ENCODE measurements around the gene GNAT1. TPM values are rescaled to one million over a fixed set of nuclear protein-coding genes. Genes with fewer than 3 reads are reported as not detected.
A peak's percentile ranks its signal among the peaks of the same experiment; 100 is the strongest.

Gene GNAT1
- total RNA-seq, 1 donor from 2014 or later, result 4.7 TPM

- Histone ChIP-seq H3K4me1 (peaks cover 10 to 15% of the 10 kb centered on the region in 2 donors), H3K9me3 (no peaks in the 10 kb centered on the region), H3K27me3 (peaks cover 18% of the 10 kb centered on the region), H3K27ac (no peak overlapping the region), H3K36me3 (no peaks in the 10 kb centered on the region), H3K4me3 (peak overlapping the region in 1 of 2 donors; percentile 39)
- no peak for DNase-seq (ENCODE audit: low spot score in 2 of 2)
- no peak for TF ChIP-seq CTCF (IDR thresholded peaks at IDR 0.05)
- intact Hi-C loops (cut with DNase I), result loop anchor here (1.0 kb wide), 2 partner anchors 33 to 80 kb away; no protein-coding TSS in a partner anchor
Measured at GRCh38 chr3:50193746-50194127, 2.3 kb downstream of the GNAT1 start.

GRCh38 chr3:50194128-50194902 is 2.9 kb downstream of the GNAT1 start:
- peak; percentile 71 to 94 (median 86) for TF ChIP-seq CTCF (IDR thresholded peaks at IDR 0.05)
- H3K27me3 ChIP-seq, result peaks cover 18% of the 10 kb centered on the region
- H3K4me1 ChIP-seq, result peaks cover 10 to 15% of the 10 kb centered on the region in 2 donors
- H3K27ac ChIP-seq, result no peak overlapping the region
- H3K9me3 ChIP-seq, result no peaks in the 10 kb centered on the region
- H3K36me3 ChIP-seq, result no peaks in the 10 kb centered on the region
- DNase-seq (ENCODE audit: low spot score in 2 of 2), result peak in 1 of 2 donors; percentile 75
- peak overlapping the region in 1 of 2 donors; percentile 39 for H3K4me3 ChIP-seq
- intact Hi-C loops (cut with DNase I), result loop anchor here (1.0 kb wide), 1 partner anchor 32 kb away; no protein-coding TSS in a partner anchor

- H3K9me3 ChIP-seq, result no peaks in the 10 kb centered on the region
- intact Hi-C loops (cut with DNase I), result loop anchor here (1.0 kb wide), 1 partner anchor 31 kb away; no protein-coding TSS in a partner anchor
- H3K27me3 ChIP-seq, result peaks cover 18% of the 10 kb centered on the region
- peaks cover 10 to 15% of the 10 kb centered on the region in 2 donors for H3K4me1 ChIP-seq
- peak overlapping the region in 1 of 2 donors; percentile 39 for H3K4me3 ChIP-seq
- no peak for TF ChIP-seq CTCF (IDR thresholded peaks at IDR 0.05)
- no peak for DNase-seq (ENCODE audit: low spot score in 2 of 2)
- no peak overlapping the region for H3K27ac ChIP-seq
- H3K36me3 ChIP-seq, result no peaks in the 10 kb centered on the region
Measured at GRCh38 chr3:50194903-50195500, 3.6 kb downstream of the GNAT1 start.

DNA sequence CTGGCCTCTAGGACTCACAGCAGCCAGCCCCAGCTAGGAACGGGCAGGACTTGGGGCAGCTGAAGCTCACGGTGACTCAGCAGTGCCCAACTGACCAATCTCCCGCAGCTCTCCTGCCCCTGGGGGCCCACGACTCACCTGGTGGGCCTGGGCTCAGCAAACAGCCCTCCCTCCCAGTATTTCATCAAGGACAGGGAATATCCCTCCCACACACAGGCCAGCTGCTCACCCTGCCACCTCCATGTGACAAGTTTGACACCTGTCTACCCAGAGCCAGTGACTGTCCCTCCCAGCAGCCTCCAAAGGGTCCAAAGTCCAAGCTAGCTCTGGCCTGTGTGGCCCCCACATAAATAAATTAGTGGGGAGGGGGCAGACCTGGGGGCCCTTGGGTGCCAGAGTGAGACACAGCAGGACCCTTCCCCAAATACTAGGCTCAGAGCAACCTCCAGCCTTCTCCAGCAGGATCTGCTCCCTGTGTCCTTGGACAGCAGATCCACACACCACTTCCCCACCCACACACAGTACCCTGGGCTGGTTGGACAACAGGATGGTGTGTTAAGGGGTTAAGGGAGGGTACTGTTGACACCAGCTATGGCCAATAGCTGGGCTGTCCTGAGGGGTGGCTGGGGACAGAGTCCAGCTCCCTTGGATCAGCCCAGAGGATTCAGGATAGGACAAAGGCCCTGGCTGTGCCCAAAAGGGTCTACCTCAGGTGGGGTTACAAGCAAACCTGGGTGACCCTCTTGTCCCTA is 4.3 kb downstream of the GNAT1 start:
- Histone ChIP-seq H3K9me3 (no peaks in the 10 kb centered on the region), H3K4me3 (no peak overlapping the region), H3K4me1 (peaks cover 10 to 15% of the 10 kb centered on the region in 2 donors), H3K27me3 (peaks cover 18% of the 10 kb centered on the region), H3K36me3 (no peaks in the 10 kb centered on the region), H3K27ac (no peak overlapping the region)
- no peak for DNase-seq (ENCODE audit: low spot score in 2 of 2)
- TF ChIP-seq CTCF (IDR thresholded peaks at IDR 0.05), result no peak
- intact Hi-C loops (cut with DNase I), result no loop called here

DNA sequence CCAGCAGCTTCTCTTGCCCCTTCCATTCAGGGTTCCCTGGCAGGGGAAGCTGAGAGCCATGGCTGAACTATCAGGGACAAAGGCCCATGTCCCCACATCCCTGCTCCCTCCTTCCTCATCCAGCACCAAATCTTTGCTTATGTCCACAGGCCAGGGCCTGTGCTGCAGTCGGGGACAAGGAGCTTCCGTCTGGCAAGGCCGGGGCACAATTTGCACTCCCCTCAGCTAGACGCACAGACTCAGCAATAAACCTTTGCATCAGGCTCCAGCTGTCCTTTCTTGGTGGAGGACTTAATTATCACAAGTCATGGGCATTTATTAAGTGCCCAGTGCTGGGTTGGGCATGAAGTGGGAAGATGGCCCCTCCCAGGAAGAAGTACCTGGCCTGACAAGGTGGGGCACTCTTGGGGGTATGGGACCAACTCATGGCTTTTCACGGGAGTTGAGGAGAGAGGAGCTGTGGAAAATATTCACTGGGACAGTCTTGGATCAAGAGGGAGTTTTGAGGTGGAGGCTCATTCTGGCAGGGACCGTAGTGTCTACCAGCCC is 4.9 kb downstream of the GNAT1 start:
- no peaks in the 10 kb centered on the region for H3K36me3 ChIP-seq
- DNase-seq (ENCODE audit: low spot score in 2 of 2), result no peak
- H3K27me3 ChIP-seq, result peaks cover 18% of the 10 kb centered on the region
- intact Hi-C loops (cut with DNase I), result no loop called here
- H3K9me3 ChIP-seq, result no peaks in the 10 kb centered on the region
- H3K4me3 ChIP-seq, result no peak overlapping the region
- H3K27ac ChIP-seq, result no peak overlapping the region
- H3K4me1 ChIP-seq, result peaks cover 10 to 15% of the 10 kb centered on the region in 2 donors
- no peak for TF ChIP-seq CTCF (IDR thresholded peaks at IDR 0.05)

Measured in ascending aorta (tissue), 2 donors.